ENCODE measurements around the gene ANKRD33B. TPM values are rescaled to one million over a fixed set of nuclear protein-coding genes. Genes with fewer than 3 reads are reported as not detected.
"Not testable (repeated sequence)": the region's sequence is repeated elsewhere in the genome, so short reads cannot be mapped to it uniquely, and the experiment has no call there.

The ANKRD33B gene
- polyA plus RNA-seq, 4 donors: 1.5 to 5.5 (median 1.6) TPM

DNA sequence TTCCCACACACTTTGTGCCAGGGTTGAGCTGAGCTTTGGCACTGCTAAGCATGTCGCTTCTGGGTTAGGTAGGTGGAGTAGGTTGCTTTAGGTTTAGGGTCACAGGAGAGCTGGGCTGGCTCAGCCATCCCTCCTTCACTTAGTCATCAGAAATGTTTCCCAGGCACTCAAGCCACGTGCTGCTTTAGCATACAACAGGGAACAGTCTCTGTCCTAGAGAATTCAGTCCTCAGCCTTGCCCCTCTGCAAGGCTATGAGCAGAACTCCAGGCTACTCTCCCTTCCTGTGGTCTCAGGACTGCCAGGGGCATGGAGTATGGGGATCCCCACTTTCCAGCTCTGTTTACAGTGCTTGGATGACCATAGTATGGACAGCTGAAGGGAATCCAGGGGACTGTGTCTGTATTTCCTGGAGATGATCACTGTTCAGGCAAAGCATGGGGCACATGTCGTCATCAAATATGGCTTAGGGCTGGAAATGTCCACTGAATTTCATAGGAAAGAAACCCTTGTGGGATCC, 7.5 kb upstream of the ANKRD33B start:
- DNase-seq (ENCODE audit: low read depth in 4 of 4, low spot score in 3 of 4): no peak

DNA sequence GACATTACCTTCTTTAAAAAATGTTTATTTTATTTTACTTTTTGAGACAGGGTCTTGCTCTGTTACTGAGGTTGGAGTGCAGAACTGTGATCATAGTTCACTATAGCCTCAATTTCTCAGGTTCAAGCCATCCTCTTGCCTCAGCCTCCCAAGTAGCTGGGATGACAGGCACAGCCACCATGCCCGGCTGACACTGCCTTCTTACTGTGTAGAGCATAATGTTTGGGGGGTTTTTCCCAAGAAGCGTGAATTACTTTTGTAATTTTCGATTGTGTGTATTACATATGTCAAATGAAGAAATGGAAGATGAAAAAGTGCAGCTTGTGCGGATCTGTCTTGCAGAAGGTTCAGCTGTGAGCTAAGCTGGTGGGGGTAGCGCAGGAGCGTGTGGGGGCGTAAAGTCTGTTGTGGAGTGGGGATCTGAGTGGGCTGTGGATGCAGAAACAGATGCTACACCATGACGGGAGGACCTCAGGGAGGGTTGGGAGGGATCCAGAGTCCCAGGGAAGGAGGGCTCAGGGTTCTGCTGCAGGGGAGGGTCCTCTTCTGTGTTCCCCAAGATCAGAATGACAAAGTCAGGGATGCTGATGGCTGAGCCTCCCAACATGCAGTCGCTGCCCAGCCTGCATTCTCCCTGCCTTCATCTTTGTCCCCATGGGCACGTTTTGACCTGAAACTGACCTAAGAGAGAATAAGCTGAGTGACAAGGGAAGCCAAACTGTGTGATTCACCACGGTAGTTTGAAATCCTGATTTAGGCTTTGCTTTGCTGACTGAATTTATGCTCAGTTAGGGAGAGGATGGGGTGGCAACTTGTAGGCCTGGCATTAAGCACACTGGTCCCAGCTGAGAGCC, 6.8 kb upstream of the ANKRD33B start:
- no peak for DNase-seq (ENCODE audit: low read depth in 4 of 4, low spot score in 3 of 4)

DNA sequence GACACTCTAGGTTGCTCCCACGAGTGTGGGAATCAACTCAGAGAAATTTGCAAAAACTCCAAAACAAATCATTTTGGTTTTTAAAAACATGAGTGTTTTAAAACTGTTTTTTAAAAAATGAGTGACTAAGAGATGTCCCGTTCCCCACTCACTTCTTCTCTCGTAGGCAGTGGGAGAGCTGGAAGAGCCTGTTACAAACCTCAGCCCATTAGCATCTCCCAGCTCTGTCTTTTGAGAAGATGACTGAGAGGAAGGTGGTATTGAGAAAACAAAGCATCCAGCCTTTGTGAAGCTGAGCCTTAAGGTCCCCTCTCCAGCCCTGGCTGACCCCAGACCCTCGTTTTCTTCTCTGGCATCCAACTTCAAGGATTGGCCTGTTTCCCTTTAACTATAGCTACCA, 4.7 kb upstream of the ANKRD33B start:
- no peak for DNase-seq (ENCODE audit: low read depth in 4 of 4, low spot score in 3 of 4)

DNA sequence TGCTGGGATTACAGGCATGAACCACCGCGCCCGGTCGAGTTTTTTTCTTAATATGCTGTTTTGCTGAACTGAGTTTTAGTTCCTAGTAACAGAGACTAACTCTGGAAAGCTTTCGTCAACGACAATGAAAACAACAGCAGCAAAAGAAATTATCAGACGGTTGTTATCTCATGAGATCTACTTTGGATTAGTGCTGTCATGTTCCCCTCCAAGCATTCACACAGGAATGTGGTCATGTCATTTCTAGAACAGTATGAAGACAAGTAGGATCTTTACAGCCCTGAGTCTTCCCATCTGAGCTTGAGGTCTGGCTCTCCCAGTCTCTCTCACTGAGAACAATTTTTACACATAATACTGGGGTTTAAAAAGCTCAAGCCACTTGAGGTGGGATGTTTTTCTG, 4.0 kb upstream of the ANKRD33B start:
- no peak for DNase-seq (ENCODE audit: low read depth in 4 of 4, low spot score in 3 of 4)

DNA sequence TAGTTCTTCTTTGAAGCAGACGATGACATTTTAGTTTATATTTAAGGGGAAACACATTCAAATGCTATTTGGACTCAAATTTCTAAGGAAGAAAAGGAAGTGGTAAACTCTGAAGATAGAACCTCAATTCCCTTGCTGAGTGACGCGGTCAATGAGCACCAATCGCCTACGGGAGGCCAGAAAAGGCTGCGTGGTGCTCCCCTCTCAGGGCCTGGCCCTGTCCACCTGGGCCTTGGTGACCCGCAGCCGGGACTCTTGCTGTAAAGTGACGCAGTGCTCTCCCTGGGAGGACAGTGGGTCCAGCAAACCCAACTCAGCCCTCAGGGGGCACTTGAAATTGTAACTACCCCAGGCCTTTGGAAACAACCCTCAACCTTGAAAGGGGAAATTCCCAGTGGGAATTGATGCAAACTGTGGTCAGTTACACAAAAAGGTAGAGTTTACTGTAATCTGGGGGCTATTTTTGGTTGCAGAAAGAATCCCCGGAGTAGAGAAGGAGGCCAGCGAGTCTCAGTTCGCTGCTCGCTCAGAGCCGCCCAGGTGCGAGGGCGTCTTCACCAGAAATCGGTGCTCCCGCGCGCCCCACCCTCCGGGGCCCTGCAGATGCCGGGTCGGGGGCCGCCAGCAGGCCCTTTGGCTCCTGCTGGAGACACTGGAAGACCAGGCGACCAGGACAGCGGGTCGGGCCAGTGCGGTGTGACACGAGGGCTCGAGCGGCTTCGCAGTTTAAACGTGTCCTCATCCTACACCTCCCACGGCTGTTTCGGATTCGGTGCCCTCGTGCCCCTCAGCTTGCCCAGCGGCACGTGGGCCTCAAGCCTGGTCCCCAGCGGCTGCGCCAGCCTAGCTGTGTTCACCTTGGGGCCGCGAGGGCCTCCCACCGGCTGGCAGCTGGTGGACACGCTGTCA, 1.4 kb upstream of the ANKRD33B start:
- no peak for DNase-seq (ENCODE audit: low read depth in 4 of 4, low spot score in 3 of 4)

DNA sequence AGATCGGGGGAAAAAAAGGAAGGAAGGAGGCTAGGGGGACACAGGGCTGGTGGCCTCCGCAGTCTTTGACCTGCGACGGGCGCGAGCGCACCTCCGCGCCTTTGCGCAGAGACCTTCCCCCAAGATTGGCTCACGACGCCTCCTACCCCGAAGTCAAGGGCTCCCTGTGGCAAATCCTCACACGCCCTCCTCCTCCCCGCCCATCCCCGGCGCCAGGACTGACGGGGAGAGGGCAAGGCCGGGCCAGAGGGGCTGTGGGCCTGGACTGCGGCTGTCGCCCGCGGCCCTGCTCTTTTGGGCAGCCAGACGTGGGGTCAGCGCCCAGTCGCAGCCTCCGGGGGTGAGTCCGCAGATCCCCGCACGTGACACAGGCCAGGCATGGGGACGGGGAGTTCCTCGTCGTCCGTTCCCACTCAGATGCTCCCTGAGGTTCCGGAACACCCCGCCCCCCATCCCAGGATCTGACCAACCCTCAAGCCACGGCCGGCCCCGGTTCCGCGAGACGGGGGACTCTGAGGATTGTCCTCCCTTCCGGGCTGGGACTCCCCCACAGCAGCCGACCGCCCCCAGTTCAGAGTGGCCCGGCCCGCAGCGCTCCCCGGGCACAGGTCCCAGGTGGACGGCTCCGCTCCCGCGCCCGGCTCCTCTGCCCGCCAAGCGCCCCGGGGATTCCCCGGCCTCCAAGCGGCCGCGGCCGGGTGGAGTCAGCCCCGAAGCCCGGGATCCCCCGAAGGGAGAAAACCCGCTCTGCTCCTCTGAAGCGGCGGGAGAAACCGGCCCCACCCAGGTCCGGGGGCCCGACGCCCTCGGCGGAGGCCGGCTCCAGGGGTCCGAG, 543 bp upstream of the ANKRD33B start:
- no peak for DNase-seq (ENCODE audit: low read depth in 4 of 4, low spot score in 3 of 4)

DNA sequence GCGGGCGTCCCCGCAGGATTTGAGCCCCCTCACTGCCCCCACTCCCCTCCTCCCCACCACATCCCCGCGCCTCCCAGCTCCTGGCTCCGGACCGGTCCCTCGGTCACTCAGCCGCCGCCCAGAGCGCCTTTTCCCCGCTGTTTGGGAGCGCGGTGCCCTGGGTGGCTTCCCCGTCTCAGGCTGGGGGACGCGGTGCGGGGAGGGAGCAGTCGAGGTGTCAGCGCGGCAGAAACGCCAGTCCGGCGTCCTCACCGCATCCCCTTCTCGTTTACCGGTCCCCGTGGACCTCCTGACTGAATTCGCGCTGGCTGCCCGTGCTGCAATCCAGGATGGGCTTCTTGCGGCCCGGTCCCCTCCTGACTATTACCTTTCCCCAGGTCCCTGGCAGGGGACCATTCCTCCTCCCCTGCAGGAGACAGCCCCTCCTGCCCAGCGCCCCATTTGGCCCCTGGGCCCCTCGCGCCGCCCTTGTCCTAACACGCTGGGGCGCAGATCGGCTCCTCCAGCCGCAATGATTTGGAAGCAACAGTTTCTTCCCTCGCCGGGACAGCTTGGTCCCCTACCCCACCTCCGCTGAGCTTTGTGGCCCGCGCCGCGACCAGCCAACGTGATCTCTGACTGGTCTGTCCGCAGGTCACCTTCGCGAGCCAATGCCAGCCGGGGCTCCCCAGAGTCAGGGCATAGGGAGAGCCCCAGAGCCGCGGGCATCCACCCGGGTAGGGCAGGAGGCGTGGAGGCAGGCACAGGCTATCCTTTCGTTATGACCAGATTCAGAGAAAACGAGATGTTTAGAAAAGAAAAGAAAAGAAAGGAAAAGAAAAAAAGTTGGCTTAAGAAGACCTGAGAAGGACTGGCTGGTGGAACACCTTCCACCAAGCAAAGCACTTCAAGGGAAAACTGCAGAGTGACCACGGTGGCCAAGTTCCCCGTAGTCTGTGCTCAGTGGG, 1.2 kb downstream of the ANKRD33B start:
- no peak for DNase-seq (ENCODE audit: low read depth in 4 of 4, low spot score in 3 of 4)

DNA sequence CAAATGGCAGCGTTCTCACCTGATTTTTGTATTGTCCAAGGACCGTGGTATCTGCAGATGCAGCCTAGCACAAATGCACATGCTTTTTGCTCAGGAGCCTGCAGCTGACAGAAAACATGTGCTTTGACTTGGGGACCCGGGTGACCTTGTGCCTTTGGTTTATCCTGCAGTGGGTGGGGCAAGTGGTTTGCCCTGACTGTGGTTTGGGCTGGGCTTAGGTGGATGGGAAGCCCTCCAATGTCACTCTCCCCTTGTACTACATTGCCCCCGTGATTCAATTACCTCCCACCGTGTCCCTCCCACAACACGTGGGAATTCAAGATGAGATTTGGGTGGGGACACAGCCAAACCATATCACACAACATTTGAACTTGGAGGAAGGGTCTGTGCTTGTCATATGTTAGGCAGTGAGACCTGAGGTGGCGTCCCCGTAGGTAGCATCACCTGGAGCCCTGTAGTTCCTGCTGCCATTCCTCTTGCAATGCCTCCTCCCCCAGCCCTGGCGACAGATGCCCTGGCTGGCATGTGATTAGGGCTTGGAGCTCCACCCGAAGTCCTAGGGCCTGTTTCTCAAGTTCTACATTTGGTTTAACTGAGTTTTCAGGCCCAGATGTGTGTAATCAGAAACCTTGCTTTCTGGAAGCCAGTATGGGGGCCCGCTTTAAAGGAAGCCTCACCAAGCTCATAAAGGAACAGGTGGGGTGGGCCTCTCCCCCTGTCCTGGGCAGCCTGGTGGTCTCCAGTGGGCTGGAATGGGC, 2.1 kb downstream of the ANKRD33B start:
- DNase-seq (ENCODE audit: low read depth in 4 of 4, low spot score in 3 of 4): no peak

DNA sequence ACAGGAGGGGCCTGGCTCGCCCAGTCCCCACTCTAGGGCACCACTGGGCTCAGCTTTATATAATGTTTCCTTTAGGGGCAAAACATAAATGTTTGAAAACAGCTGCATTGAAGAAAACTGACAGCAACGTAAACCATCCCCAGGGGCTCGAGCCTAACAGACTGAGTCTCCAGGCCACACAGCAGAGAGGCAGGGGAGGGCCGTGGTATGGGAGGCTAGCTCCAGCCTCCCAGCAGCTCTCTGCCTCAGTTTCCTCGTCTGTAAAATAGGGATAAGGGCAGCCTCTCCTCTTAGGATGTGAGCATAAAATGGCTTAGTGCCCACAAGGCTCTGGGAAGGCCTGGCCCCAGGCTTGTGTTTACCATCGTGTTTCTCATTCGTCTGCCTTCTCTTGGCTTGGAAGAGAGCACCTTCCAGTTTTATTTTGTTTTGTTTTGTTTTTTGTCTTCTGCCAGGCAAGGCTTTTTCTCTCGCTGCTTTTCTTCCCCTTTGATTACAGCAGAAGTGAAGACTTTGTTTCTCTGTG, 2.7 kb downstream of the ANKRD33B start:
- no peak for DNase-seq (ENCODE audit: low read depth in 4 of 4, low spot score in 3 of 4)

DNA sequence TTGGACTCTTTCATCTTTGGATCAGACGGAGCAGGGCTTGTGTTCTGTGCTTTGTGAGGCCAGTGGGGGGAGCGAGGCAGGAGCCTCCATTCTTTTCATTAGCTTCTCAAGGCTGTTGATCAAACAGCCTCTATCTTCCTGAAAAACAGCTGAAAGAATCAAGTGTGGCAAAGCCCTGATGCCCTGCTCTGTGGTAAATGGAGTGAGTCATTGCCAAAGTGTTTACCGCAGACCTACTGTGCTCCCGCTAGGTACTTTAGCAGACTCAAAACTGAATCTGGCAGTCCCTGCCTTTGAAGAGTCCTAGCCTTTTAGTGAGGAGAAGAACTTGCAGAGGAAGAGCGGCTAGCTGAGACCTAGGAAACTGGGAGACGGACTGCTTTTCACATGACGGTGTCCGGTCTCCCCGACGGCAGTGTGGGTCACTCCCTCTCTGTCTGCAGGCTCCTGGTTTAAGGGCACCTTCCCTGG, 3.3 kb downstream of the ANKRD33B start:
- DNase-seq (ENCODE audit: low read depth in 4 of 4, low spot score in 3 of 4): no peak

DNA sequence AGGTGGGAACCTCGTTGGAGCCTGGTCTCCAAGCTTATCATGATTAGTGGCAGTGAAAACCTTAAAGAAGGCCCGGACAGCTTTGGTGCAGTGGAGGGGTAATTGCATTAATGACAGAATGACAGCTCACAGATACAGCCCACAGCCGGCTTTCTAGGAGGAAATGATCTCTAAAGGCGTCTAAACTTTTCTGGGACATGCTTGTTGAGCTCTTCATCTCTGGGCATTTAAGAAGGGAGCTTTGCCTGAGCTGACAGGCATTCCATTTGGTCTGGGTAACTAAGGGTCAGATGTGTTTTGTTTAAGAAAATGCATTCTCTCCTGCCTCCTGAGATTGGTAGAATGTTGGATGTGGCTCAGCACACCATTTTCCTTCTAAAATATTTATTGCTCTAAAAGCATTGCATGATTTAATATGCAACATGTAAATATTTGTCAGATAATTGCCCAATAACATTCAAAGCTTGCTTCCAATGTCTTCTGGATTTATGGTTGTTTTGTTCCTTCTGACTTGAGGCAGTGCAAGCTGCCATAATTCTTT, 4.0 kb downstream of the ANKRD33B start:
- DNase-seq (ENCODE audit: low read depth in 4 of 4, low spot score in 3 of 4): no peak

DNA sequence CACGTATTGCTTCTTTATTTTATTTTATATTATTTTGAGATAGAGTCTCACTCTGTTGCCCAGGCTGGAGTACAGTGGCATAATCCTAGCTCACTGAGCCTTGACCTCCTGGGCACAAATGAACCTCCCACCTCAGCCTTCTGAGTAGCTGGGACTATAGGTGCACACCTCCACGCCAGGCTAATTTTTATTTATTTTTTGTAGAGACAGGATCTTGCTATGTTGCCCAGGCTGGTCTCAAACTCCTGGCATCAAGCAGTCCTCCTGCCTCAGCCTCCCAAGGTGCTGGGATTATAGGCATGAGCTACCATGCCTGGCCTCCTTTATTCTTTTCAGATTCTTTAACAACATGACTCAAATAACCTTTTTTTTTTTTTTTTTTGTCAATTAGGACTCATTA, 6.7 kb downstream of the ANKRD33B start:
- not testable (repeated sequence) for DNase-seq (ENCODE audit: low read depth in 4 of 4, low spot score in 3 of 4)

DNA sequence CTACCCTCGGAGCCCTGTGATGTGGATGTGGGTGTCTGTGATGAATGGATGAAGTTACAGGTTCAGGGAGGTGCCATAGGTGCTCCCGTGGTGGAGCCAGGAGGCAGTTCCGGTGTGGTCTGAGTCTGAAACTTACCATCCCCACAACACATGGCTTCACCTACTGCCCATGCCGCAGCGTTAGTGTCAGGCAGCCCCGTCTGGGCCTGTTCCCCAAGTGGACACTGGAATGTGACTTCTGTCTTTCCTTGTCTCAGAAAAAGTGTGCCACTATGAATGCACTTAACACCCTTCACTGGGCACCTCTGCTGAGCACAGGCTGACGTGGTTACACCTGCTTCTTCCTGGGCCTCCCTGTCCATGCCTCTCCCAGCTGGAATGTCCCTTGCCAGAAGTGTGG, 8.6 kb downstream of the ANKRD33B start:
- no peak for DNase-seq (ENCODE audit: low read depth in 4 of 4, low spot score in 3 of 4)

DNA sequence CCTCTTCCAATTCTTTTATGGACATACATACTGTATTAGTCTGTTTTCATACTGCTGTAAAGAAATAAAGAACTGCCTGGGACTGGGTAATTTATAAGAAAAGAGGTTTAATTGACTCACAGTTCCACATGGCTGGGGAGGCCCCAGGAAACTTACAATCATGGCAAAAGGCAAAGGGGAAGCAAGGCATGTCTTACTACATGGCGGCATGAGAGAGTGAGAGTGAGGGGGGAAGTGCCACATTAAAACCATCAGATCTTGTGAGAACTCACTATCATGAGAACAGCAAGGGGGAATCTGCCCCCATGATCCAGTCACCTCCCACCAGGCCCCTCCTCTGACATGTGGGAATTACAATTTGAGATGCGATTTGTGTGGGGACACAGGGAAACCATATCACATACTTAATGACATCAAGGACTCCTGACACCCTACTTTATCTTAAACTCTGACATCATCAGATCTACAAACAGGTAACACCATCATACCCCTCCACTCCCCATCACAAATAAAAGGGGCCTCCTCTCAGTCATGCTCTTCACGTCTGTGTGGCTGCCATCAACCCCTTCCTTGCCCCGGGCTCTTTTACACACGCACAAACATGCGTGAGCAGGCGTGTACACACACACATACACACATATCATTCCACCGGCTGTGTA, 9.7 kb downstream of the ANKRD33B start:
- no peak for DNase-seq (ENCODE audit: low read depth in 4 of 4, low spot score in 3 of 4)

DNA sequence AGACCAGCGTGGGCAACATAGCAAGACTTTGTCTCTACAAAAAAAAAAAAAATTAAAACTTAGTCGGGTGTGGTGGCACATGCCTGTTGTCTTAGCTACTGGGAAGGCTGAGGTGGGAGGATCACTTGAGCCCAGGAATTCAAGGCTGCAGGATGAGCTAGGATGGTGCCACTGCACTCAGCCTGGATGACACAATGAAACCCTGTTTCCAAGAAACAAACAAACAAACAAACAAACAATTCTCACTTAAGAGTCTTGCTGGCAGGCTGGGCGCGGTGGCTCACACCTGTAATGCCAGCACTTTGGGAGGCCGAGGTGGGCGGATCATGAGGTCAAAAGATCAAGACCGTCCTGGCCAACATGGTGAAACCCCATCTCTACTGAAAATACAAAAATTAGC, 11.0 kb downstream of the ANKRD33B start:
- DNase-seq (ENCODE audit: low read depth in 4 of 4, low spot score in 3 of 4): not testable (repeated sequence)

DNA sequence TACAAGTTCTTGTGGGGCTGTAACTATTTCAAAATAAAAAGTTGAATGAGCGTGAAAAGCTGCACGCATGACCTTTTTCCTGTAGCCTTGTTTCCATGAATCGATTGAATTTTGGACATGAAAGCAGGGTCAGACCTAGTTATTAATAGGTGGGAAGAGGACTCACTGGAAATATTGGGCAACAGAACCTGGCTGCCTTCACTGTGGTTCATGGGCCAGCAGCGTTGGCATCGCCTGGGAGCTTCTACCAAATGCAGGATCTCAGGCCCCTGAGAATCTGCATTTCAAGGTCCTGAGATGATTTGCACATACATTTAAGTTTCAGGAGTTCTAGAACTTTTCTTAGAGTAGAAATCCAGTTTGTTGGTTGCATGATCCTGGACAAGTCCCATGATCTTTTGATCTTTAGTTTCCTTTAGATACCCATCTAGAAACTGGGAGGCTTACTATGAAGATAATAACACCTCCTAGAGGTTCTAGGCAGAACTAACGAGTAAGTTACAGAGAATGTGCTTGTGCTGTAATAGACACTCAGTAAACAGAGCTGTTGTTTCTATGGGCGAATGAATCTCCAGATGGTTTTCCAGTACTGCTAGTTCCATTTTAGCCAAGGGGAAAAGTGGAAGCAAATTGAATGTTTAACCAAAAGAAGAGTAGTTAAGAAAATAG, 12.4 kb downstream of the ANKRD33B start:
- DNase-seq (ENCODE audit: low read depth in 4 of 4, low spot score in 3 of 4): no peak

DNA sequence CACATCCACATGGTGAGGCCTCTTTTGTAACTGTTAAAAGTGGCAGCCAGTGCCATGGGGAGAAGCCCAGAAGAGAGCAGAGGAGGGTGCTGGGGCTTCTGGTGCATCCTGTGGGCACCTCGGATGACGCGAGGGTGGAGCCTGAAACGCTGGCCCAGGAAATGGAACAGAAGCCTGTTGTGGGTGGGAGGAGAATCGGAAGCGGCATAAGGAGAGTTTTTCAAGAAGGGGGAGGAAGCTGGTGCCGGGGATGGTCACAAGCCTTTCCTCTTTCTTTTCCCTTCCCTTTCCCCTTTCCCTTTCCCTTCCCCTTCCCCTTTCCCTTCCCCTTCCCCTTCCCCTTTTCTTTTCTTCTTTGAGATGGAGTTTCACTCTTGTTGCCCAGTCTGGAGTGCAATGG, 12.9 kb downstream of the ANKRD33B start:
- no peak for DNase-seq (ENCODE audit: low read depth in 4 of 4, low spot score in 3 of 4)

Measured in left renal pelvis (tissue), 4 donors.